Measurements from ENCODE around the gene HTN1. TPM values are rescaled to one million over a fixed set of nuclear protein-coding genes. Genes with fewer than 3 reads are reported as not detected.

The HTN1 gene
- total RNA-seq, 4 donors from 2014 or later = not detected

GRCh38 chr4:70059149-70059548 lies 8.9 kb downstream of the HTN1 start:
- intact Hi-C loops (cut with DNase I; ENCODE audit: low total_unique reads) = no loop called here
- no peak for ATAC-seq
- in situ Hi-C loops (cut with MboI; ENCODE audit: low sequenced_read_pairs in 4 of 4) = no loop called here
- no peak overlapping the region for H3K4me3 ChIP-seq
- no peaks in the 10 kb centered on the region for H3K27me3 ChIP-seq
- TF ChIP-seq POLR2A (IDR thresholded peaks at IDR 0.05) = no peak
- no peak for TF ChIP-seq CTCF (IDR thresholded peaks at IDR 0.05 in 4 of 5, conservative IDR thresholded peaks at IDR 0.05 in 1 of 5)
- no peaks in the 10 kb centered on the region for H3K4me1 ChIP-seq
- no peak for DNase-seq
- H3K36me3 ChIP-seq = no peaks in the 10 kb centered on the region
- H3K9me3 ChIP-seq = no peaks in the 10 kb centered on the region
- H3K27ac ChIP-seq = no peak overlapping the region

GRCh38 chr4:70062000-70062399 lies 11.8 kb downstream of the HTN1 start:
- in situ Hi-C loops (cut with MboI; ENCODE audit: low sequenced_read_pairs in 4 of 4) (no loop called here), intact Hi-C loops (cut with DNase I; ENCODE audit: low total_unique reads) (no loop called here)
- no peaks in the 10 kb centered on the region for H3K9me3 ChIP-seq
- no peaks in the 10 kb centered on the region for H3K36me3 ChIP-seq
- H3K4me1 ChIP-seq = no peaks in the 10 kb centered on the region
- DNase-seq (no peak), ATAC-seq (no peak)
- no peak overlapping the region for H3K27ac ChIP-seq
- H3K4me3 ChIP-seq = no peak overlapping the region
- TF ChIP-seq POLR2A (IDR thresholded peaks at IDR 0.05) (no peak), CTCF (IDR thresholded peaks at IDR 0.05 in 4 of 5, conservative IDR thresholded peaks at IDR 0.05 in 1 of 5) (no peak)
- no peaks in the 10 kb centered on the region for H3K27me3 ChIP-seq

GRCh38 chr4:70080205-70080604 lies 30.0 kb downstream of the HTN1 start:
- ATAC-seq (no peak), DNase-seq (no peak)
- intact Hi-C loops (cut with DNase I; ENCODE audit: low total_unique reads) = no loop called here
- Histone ChIP-seq H3K4me3 (no peak overlapping the region), H3K9me3 (no peaks in the 10 kb centered on the region), H3K27me3 (no peaks in the 10 kb centered on the region), H3K4me1 (no peaks in the 10 kb centered on the region), H3K36me3 (no peaks in the 10 kb centered on the region), H3K27ac (no peak overlapping the region)
- in situ Hi-C loops (cut with MboI; ENCODE audit: low sequenced_read_pairs in 4 of 4) = no loop called here
- TF ChIP-seq POLR2A (IDR thresholded peaks at IDR 0.05) = no peak
- no peak for TF ChIP-seq CTCF (IDR thresholded peaks at IDR 0.05 in 4 of 5, conservative IDR thresholded peaks at IDR 0.05 in 1 of 5)

GRCh38 chr4:70099206-70099605 lies 49.0 kb downstream of the HTN1 start:
- ATAC-seq = no peak
- no peaks in the 10 kb centered on the region for H3K4me1 ChIP-seq
- no peaks in the 10 kb centered on the region for H3K36me3 ChIP-seq
- in situ Hi-C loops (cut with MboI; ENCODE audit: low sequenced_read_pairs in 4 of 4) (no loop called here), intact Hi-C loops (cut with DNase I; ENCODE audit: low total_unique reads) (no loop called here)
- no peak overlapping the region for H3K27ac ChIP-seq
- TF ChIP-seq CTCF (IDR thresholded peaks at IDR 0.05 in 4 of 5, conservative IDR thresholded peaks at IDR 0.05 in 1 of 5) (no peak), POLR2A (IDR thresholded peaks at IDR 0.05) (no peak)
- no peak overlapping the region for H3K4me3 ChIP-seq
- no peaks in the 10 kb centered on the region for H3K9me3 ChIP-seq
- DNase-seq = no peak
- H3K27me3 ChIP-seq = no peaks in the 10 kb centered on the region

Other genes starting within 250 kb of the HTN1 start
- gene SULT1E1, start 190.3 kb upstream of the HTN1 start, total RNA-seq = not detected
- gene CSN1S1, start 119.4 kb upstream of the HTN1 start, total RNA-seq = not detected
- not detected for gene CSN2, start 84.7 kb upstream of the HTN1 start, total RNA-seq
- not detected for gene STATH, start 54.5 kb upstream of the HTN1 start, total RNA-seq
- gene HTN3, start 22.0 kb upstream of the HTN1 start, total RNA-seq = not detected
- not detected for gene PRR27, start 103.8 kb downstream of the HTN1 start, total RNA-seq
- not detected for gene ODAM, start 145.3 kb downstream of the HTN1 start, total RNA-seq
- not detected for gene FDCSP, start 175.7 kb downstream of the HTN1 start, total RNA-seq
- gene CSN3, start 192.2 kb downstream of the HTN1 start, total RNA-seq = not detected